Heart left ventricle (tissue), 13 donors: ENCODE measurements around the gene SEPTIN5.

ENCODE experiments used
- CTCF ChIP-seq, 12 donors: fragments of 200-600 bp; sonication (generic) in 4 of 12; IDR thresholded peaks; one replicate each; pipeline versions ENCODE4 v1.5.0 to v1.8.0; 2018 to 2022; ENCODE audit warnings: antibody characterized with exemption in 12 of 12, mild to moderate bottlenecking in 5 of 12
- POLR2A ChIP-seq, 2 donors: fragments of 450-650 bp; IDR thresholded peaks; one replicate each; pipeline ENCODE4 v1.6.1; 2017; ENCODE audit warnings: antibody characterized with exemption in 2 of 2, mild to moderate bottlenecking in 2 of 2, moderate library complexity in 2 of 2
- donor health status: ischemic (EF 13 %, LVEDD 7.1; RV severe dilation, severe dysfunction).
- donor health status: DM: no; HTN: yes; CAD: no.
- donor health status: DM: no; HTN: no; CAD: no.
- donor health status: ischemic (EF 25% LVEDD 6.9; RV normal size, moderate dysfunction).
- donor health status: ischemic (EF 25% LVEDD 5.7; RV mildly dilated, moderate dysfunction).
- donor health status: ischemic (EF 35%, LVEDD 5.7; RV mildly dilated, moderate dysfunction).
- donor health status: nonischemic (EF 11% LVEDD 7.7; RV severe dilation, severe dysfunction).
- donor health status: DM: yes; HTN: yes; CAD: no.
- donor health status: PGD.
- donor health status: ischemic (EF 29% LVEDD 5.4; RV normal size, mild dysfunction).
- donor health status: nonischemic (EF 23%, LVEDD 6.1; RV moderate dilation, normal function).

DNA sequence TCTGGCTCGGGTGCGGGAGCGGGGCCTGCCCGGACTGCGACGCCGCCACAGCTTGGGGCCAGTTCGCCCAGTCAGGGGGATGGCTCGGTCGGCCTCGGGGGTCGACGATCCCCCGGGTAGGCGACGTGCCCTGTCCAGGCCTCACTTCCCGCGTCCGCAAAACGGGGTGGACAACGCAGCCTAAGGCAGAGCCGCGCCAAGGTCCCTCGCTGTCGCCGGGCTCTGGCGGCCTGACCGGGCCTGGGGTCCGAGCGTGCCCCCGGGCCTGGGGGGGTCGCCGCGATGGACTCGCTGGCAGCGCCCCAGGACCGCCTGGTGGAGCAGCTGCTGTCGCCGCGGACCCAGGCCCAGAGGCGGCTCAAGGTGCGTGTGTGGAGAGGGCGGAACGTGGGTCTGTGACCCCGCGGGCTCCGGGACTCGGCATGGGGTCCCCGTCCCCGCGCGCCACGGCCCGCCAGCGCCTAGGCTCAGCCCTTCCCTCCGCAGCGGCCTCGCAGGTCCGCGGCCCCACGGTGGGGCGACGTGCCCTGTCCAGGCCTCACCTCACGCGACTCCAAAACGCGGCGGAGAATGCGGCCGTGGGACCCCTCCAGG, 4.2 kb downstream of the SEPTIN5 start:
- TF ChIP-seq CTCF (IDR thresholded peaks at IDR 0.05) (no peak), POLR2A (IDR thresholded peaks at IDR 0.05) (peak; percentile 7 to 28)
